Prostate gland (tissue), 2 donors: Measurements from ENCODE around the gene GLYATL2. TPM values are rescaled to one million over a fixed set of nuclear protein-coding genes. Genes with fewer than 3 reads are reported as not detected.

ENCODE experiments used
- DNase-seq: peaks from one replicate; pipeline ENCODE4 v3.0.0-alpha.2; 2019; ENCODE audit warnings: low spot score
- H3K27ac ChIP-seq, 2 donors: fragments of 200-600 bp; sonication (generic); 2 replicates each; pipeline ENCODE4 v1.5.1; 2017 to 2019
- H3K27me3 ChIP-seq: fragments of 200-600 bp; sonication (generic); replicated peaks from 2 replicates; pipeline ENCODE4 v1.5.1; 2019; ENCODE audit not compliant: insufficient read depth
- H3K36me3 ChIP-seq, 2 donors: fragments of 200-600 bp; sonication (generic); 1 replicate in 1 of 2; 2 replicates in 1 of 2; pipeline versions ENCODE4 v1.5.1 to v1.8.1; 2017 to 2019
- H3K4me1 ChIP-seq: fragments of 200-600 bp; sonication (generic); replicated peaks from 2 replicates; pipeline ENCODE4 v1.5.1; 2019
- H3K4me3 ChIP-seq, 2 donors: fragments of 200-600 bp; sonication (generic); 2 replicates each; pipeline ENCODE4 v1.5.1; 2017 to 2019
- H3K9me3 ChIP-seq: fragments of 200-600 bp; sonication (generic); 2 replicates; pipeline ENCODE4 v1.5.1; 2017
- POLR2A ChIP-seq: fragments of 450-650 bp; IDR thresholded peaks from one replicate; pipeline ENCODE4 v1.6.1; 2016; ENCODE audit warnings: antibody characterized with exemption, mild to moderate bottlenecking
- POLR2AphosphoS5 ChIP-seq: sonication (generic); formaldehyde crosslinking; IDR thresholded peaks from one replicate; pipeline ENCODE4 v1.6.1; 2017; ENCODE audit warnings: antibody characterized with exemption
- WGBS: methylation state at CpG from one replicate; pipeline ENCODE4 v1.1.5; 2018; 5-methylcytosine and 5-hydroxymethylcytosine counted together
- intact Hi-C: fragments of 100-400 bp; cut with DNase I; formaldehyde crosslinking; loops from one replicate; pipeline ENCODE4 v1.14.2; 2022
- total RNA-seq, 2 donors: library from RNA; depleted of rRNA; stranded (reverse); fragments of >200 nt; gene quantifications; one replicate each; pipeline ENCODE4 v1.1.0, GENCODE V29; 2016
- TF ChIP-seq, protein P1 (sequence below), 4 experiments: fragments of 200-600 bp in 2 of 4; fragments of 450-650 bp in 2 of 4; sonication (generic) in 2 of 4; IDR thresholded peaks; 1 replicate in 3 of 4; 2 replicates in 1 of 4; pipeline ENCODE4 v1.5.1; 2016 to 2019; ENCODE audit warnings: antibody characterized with exemption in 4 of 4, mild to moderate bottlenecking in 2 of 4, moderate library complexity in 2 of 4

GLYATL2 gene
- total RNA-seq, 2 donors from 2014 or later = 0.45 to 1.7 TPM

DNA sequence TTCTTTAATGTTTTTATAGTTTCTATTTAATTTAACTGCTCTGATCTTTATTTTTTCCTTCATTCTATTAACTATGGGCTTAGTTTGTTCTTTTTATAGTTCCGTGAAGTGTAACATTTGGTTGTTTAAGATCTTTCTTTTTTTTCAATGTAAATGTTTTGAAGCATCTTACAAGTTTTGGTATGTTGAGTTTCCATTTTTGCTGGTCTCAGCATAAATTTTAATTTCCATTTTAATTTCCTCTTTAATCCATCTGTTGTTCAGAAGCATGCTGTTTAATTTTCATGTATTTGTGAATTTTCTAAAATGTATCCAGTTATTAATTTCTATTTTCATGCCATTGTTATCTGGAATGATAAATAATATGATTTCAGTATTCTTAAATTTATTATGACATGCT, 17.0 kb upstream of the GLYATL2 start:
- intact Hi-C loops = no loop called here
- 92% methylated on average over 1 of the region's 1 CpG for WGBS
- no peaks in the 10 kb centered on the region for H3K4me1 ChIP-seq
- H3K9me3 ChIP-seq = no peaks in the 10 kb centered on the region
- no peak overlapping the region for H3K4me3 ChIP-seq
- TF ChIP-seq POLR2A (no peak), POLR2AphosphoS5 (no peak)
- TF ChIP-seq, protein P1, sequence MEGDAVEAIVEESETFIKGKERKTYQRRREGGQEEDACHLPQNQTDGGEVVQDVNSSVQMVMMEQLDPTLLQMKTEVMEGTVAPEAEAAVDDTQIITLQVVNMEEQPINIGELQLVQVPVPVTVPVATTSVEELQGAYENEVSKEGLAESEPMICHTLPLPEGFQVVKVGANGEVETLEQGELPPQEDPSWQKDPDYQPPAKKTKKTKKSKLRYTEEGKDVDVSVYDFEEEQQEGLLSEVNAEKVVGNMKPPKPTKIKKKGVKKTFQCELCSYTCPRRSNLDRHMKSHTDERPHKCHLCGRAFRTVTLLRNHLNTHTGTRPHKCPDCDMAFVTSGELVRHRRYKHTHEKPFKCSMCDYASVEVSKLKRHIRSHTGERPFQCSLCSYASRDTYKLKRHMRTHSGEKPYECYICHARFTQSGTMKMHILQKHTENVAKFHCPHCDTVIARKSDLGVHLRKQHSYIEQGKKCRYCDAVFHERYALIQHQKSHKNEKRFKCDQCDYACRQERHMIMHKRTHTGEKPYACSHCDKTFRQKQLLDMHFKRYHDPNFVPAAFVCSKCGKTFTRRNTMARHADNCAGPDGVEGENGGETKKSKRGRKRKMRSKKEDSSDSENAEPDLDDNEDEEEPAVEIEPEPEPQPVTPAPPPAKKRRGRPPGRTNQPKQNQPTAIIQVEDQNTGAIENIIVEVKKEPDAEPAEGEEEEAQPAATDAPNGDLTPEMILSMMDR (IDR thresholded peaks at IDR 0.05) = no peak
- H3K27me3 ChIP-seq = no peaks in the 10 kb centered on the region
- no peak overlapping the region for H3K27ac ChIP-seq
- H3K36me3 ChIP-seq = no peaks in the 10 kb centered on the region
- DNase-seq = no peak

- intact Hi-C loops = no loop called here
- H3K4me3 ChIP-seq = no peak overlapping the region
- no peaks in the 10 kb centered on the region for H3K36me3 ChIP-seq
- no peak for DNase-seq
- no peaks in the 10 kb centered on the region for H3K4me1 ChIP-seq
- H3K27me3 ChIP-seq = no peaks in the 10 kb centered on the region
- TF ChIP-seq POLR2A (no peak), POLR2AphosphoS5 (no peak)
- TF ChIP-seq, protein P1 (IDR thresholded peaks at IDR 0.05) = no peak
- no peak overlapping the region for H3K27ac ChIP-seq
- no peaks in the 10 kb centered on the region for H3K9me3 ChIP-seq
These were observed 12.3 kb upstream of the GLYATL2 start for GRCh38 chr11:58856806-58857205.

DNA sequence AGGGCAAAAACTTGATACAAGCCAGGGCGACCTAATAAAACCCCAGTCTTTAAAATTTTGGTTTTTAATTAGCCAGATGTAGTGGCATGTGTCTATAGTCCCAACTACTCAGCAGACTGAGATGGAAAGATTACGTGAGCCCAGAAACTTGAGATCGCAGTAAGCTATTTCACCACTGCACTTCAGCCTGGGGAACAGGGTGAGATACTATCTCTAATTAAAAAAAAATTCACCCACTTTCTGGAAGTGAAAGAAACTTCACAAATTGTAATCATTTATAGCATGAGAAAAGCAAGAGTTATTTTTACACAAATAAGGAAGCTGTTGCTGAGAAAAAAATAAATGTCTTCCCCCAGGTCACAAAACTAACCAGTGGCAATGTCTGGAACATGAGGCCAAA, 882 bp upstream of the GLYATL2 start:
- Histone ChIP-seq H3K36me3 (no peaks in the 10 kb centered on the region), H3K27ac (no peak overlapping the region), H3K27me3 (no peaks in the 10 kb centered on the region), H3K4me3 (no peak overlapping the region), H3K9me3 (no peaks in the 10 kb centered on the region), H3K4me1 (no peaks in the 10 kb centered on the region)
- DNase-seq = no peak
- WGBS = 7% methylated on average over 3 of the region's 3 CpGs
- intact Hi-C loops = no loop called here
- TF ChIP-seq, protein P1 (IDR thresholded peaks at IDR 0.05) = no peak
- no peak for TF ChIP-seq POLR2AphosphoS5
- no peak for TF ChIP-seq POLR2A

DNA sequence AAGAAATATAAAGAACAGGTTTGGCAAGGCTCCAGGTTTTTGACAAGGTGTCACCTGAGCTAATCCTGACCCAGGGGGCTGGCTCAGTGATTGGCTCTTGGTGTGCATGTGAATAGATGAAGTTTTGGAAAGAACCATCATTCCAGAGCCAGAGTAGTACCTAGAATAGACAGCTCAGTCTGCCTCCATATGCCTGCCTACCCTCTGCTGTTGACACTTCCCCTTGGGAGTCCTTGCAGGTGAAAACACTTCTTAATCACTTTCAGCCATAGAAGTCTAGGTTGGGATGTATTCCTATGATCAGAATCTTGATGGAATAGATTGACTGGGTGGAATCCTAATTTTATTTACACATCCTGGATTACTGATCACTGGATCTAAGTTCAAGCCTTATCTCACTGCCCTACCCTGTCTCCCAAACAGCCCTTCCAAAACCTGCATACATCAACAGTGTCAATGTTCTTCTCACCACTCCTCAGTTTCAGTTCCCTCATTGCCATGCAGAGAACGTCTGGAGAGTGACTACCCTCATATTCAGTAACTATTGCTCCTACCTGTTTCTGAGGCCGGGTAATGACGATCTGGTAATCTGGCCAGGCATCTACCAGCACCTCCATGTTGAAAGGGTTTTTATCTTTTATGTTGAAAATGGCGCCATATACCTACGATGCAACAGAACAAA, 6.7 kb downstream of the GLYATL2 start:
- H3K4me1 ChIP-seq = no peaks in the 10 kb centered on the region
- H3K4me3 ChIP-seq = no peak overlapping the region
- no peak for DNase-seq
- H3K27ac ChIP-seq = no peak overlapping the region
- H3K9me3 ChIP-seq = no peaks in the 10 kb centered on the region
- no peak for TF ChIP-seq POLR2AphosphoS5
- no peak for TF ChIP-seq POLR2A
- TF ChIP-seq, protein P1 (IDR thresholded peaks at IDR 0.05) = no peak
- no peaks in the 10 kb centered on the region for H3K27me3 ChIP-seq
- 94% methylated on average over 5 of the region's 5 CpGs for WGBS
- H3K36me3 ChIP-seq = no peaks in the 10 kb centered on the region
- intact Hi-C loops = no loop called here

- TF ChIP-seq, protein P1 (IDR thresholded peaks at IDR 0.05) = no peak
- no peak for TF ChIP-seq POLR2A
- no peak for TF ChIP-seq POLR2AphosphoS5
- 61% methylated on average over 1 of the region's 1 CpG for WGBS
- intact Hi-C loops = no loop called here
- no peak for DNase-seq
- Histone ChIP-seq H3K27me3 (no peaks in the 10 kb centered on the region), H3K27ac (no peak overlapping the region), H3K4me1 (no peaks in the 10 kb centered on the region), H3K9me3 (no peaks in the 10 kb centered on the region), H3K4me3 (no peak overlapping the region), H3K36me3 (no peaks in the 10 kb centered on the region)
These were observed 12.4 kb downstream of the GLYATL2 start for GRCh38 chr11:58832056-58832645.
